ENCODE results near the gene C2CD2L. TPM values are rescaled to one million over a fixed set of nuclear protein-coding genes. Genes with fewer than 3 reads are reported as not detected.

Gene C2CD2L
- total RNA-seq, 1 experiment from 2014 or later: 6.4 TPM

GRCh38 chr11:119120639-119121007, 13.5 kb downstream of the C2CD2L start (continued):
- TF ChIP-seq ZNF512 (CRISPR knock-in tag; IDR thresholded peaks at IDR 0.05; ENCODE audit: borderline replicate concordance): no peak
- no peak for TF ChIP-seq NR3C1 (CRISPR knock-in tag; conservative IDR thresholded peaks at IDR 0.05; ENCODE audit: low read depth)
- no peak for TF ChIP-seq TCF7 (CRISPR knock-in tag; IDR thresholded peaks at IDR 0.05; ENCODE audit: low read depth)
- no peak for TF ChIP-seq ATF1 (CRISPR knock-in tag; IDR thresholded peaks at IDR 0.05)
- TF ChIP-seq ZSCAN18 (CRISPR knock-in tag; IDR thresholded peaks at IDR 0.05): no peak
- no peak for TF ChIP-seq TP53 (CRISPR knock-in tag; IDR thresholded peaks at IDR 0.05)

GRCh38 chr11:119121008-119121810, 14.1 kb downstream of the C2CD2L start, which contains the start of gene HINFP:
HINFP (plus strand) TSS chr11:119121580; CDS start chr11:119126945, 5,365 bp downstream.
- POLR2A ChIA-PET: interaction anchor here (0.5 to 1.0 kb wide), 9 partner anchors 11 to 81 kb away, joined by 3 to 7 read pairs (median 4); partner anchors contain the start of genes C2CD2L, DPAGT1, HMBS and NHERF4
- Mint-ChIP-seq H3K27ac (peak within 1 kb of the TSS; percentile 96), H3K9me3 (no peaks in the 10 kb centered on the region), H3K4me1 (peaks cover 19% of the 10 kb centered on the region), H3K27me3 (ENCODE audit: low read depth) (no peaks in the 10 kb centered on the region; the same call in 1 of the 2 replicates), H3K4me3 (peak within 1 kb of the TSS; percentile 97), H3K36me3 (peaks cover 11% of the 10 kb centered on the region)
- ATAC-seq (peak; percentile 97), DNase-seq (ENCODE audit: low spot score) (peak; percentile 100)
- CTCF ChIA-PET: interaction anchor here (0.7 to 2.0 kb wide), 16 partner anchors 9 to 260 kb away, joined by 3 to 11 read pairs (median 4); partner anchors contain the start of genes DPAGT1 and NLRX1
- TF ChIP-seq OVOL2 (CRISPR knock-in tag; IDR thresholded peaks at IDR 0.05; ENCODE audit: borderline replicate concordance): no peak
- no peak for TF ChIP-seq ATF1 (CRISPR knock-in tag; IDR thresholded peaks at IDR 0.05)
- TF ChIP-seq ZNF232 (CRISPR knock-in tag; IDR thresholded peaks at IDR 0.05): 0 out of 2 replicates have a peak, but pooled peaks have one; percentile 51
- peak; percentile 95 for TF ChIP-seq NFYB (CRISPR knock-in tag; conservative IDR thresholded peaks at IDR 0.05; ENCODE audit: low read depth)
- 0 out of 2 replicates have a peak, but pooled peaks have one; percentile 48 for TF ChIP-seq TEAD1 (CRISPR knock-in tag; IDR thresholded peaks at IDR 0.05)
- TF ChIP-seq MAX (CRISPR knock-in tag; IDR thresholded peaks at IDR 0.05): peak; percentile 96
- TF ChIP-seq FOXP4 (CRISPR knock-in tag; IDR thresholded peaks at IDR 0.05): 0 out of 2 replicates have a peak, but pooled peaks have one; percentile 20
- no peak for TF ChIP-seq NR3C1 (CRISPR knock-in tag; conservative IDR thresholded peaks at IDR 0.05; ENCODE audit: low read depth)
- TF ChIP-seq SP1 (CRISPR knock-in tag; conservative IDR thresholded peaks at IDR 0.05): peak; percentile 97
- peak; percentile 99 for TF ChIP-seq USF1 (CRISPR knock-in tag; IDR thresholded peaks at IDR 0.05)
- no peak for TF ChIP-seq SMAD4 (CRISPR knock-in tag; IDR thresholded peaks at IDR 0.05)
- TF ChIP-seq SMAD3 (CRISPR knock-in tag; IDR thresholded peaks at IDR 0.05; ENCODE audit: borderline replicate concordance): peak; percentile 66; the same call in 1 of the 2 replicates
- peak; percentile 99 for TF ChIP-seq USF2 (CRISPR knock-in tag; IDR thresholded peaks at IDR 0.05)
- peak; percentile 9; the same call in 1 of the 2 replicates for TF ChIP-seq FOXP1 (CRISPR knock-in tag; IDR thresholded peaks at IDR 0.05; ENCODE audit: borderline replicate concordance)
- peak; percentile 99 for TF ChIP-seq FOXK1 (CRISPR knock-in tag; IDR thresholded peaks at IDR 0.05)
- TF ChIP-seq GABPB1 (CRISPR knock-in tag; IDR thresholded peaks at IDR 0.05): peak; percentile 77
- TF ChIP-seq ARID4B (CRISPR knock-in tag; IDR thresholded peaks at IDR 0.05; ENCODE audit: borderline replicate concordance): peak; percentile 54; the same call in 1 of the 2 replicates
- no peak for TF ChIP-seq ZNF121 (CRISPR knock-in tag; IDR thresholded peaks at IDR 0.05)
